Measurements from ENCODE around the gene MDGA2.

The MDGA2 gene

GRCh38 chr14:47039336-47039735 is 636.1 kb downstream of the MDGA2 start:
- Mint-ChIP-seq H3K36me3 (no peaks in the 10 kb centered on the region), H3K4me1 (ENCODE audit: low read depth) (no peaks in the 10 kb centered on the region), H3K27me3 (no peaks in the 10 kb centered on the region), H3K9me3 (ENCODE audit: low read depth) (peaks cover 10% of the 10 kb centered on the region), H3K4me3 (no peak overlapping the region), H3K27ac (no peak overlapping the region)

GRCh38 chr14:47022721-47023120 is 652.7 kb downstream of the MDGA2 start:
- Mint-ChIP-seq H3K4me1 (ENCODE audit: low read depth) (no peaks in the 10 kb centered on the region), H3K27me3 (no peaks in the 10 kb centered on the region), H3K36me3 (no peaks in the 10 kb centered on the region)

GRCh38 chr14:47020500-47020899 is 654.9 kb downstream of the MDGA2 start:
- Mint-ChIP-seq H3K9me3 (ENCODE audit: low read depth) (peaks cover 9% of the 10 kb centered on the region), H3K4me1 (ENCODE audit: low read depth) (no peaks in the 10 kb centered on the region), H3K36me3 (no peaks in the 10 kb centered on the region), H3K4me3 (no peak overlapping the region), H3K27ac (no peak overlapping the region), H3K27me3 (no peaks in the 10 kb centered on the region)

More at GRCh38 chr14:47022721-47023120, 652.7 kb downstream of the MDGA2 start:
- H3K4me3 Mint-ChIP-seq: no peak overlapping the region
- H3K9me3 Mint-ChIP-seq (ENCODE audit: low read depth): peaks cover 11% of the 10 kb centered on the region
- H3K27ac Mint-ChIP-seq: no peak overlapping the region

- no peaks in the 10 kb centered on the region for H3K27me3 Mint-ChIP-seq
- H3K4me1 Mint-ChIP-seq (ENCODE audit: low read depth): no peaks in the 10 kb centered on the region
- no peak overlapping the region for H3K27ac Mint-ChIP-seq
- no peaks in the 10 kb centered on the region for H3K9me3 Mint-ChIP-seq (ENCODE audit: low read depth)
- H3K4me3 Mint-ChIP-seq: no peak overlapping the region
- H3K36me3 Mint-ChIP-seq: no peaks in the 10 kb centered on the region
These were observed 662.7 kb downstream of the MDGA2 start for GRCh38 chr14:47012533-47013280.

DNA sequence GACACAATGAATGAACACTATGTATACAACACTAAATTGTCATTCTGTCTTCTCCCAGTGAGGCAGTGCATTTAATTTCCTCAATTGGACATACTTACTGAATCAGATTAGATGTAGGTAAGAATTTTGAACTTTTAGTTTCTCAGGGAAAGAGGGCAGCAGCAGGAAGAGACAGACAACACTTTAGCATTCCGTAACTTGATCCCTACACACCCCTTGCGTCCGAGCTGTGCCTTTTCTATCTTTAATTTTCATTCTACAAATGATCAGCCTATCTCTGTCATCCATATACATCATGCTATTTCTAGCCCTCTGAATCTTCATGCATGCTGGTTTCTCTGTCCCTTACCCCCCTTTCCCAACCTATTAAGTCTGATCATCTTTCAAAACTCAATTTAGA is 665.8 kb downstream of the MDGA2 start:
- Mint-ChIP-seq H3K27ac (no peak overlapping the region), H3K36me3 (no peaks in the 10 kb centered on the region), H3K4me1 (ENCODE audit: low read depth) (no peaks in the 10 kb centered on the region), H3K4me3 (no peak overlapping the region), H3K27me3 (no peaks in the 10 kb centered on the region), H3K9me3 (ENCODE audit: low read depth) (no peaks in the 10 kb centered on the region)

DNA sequence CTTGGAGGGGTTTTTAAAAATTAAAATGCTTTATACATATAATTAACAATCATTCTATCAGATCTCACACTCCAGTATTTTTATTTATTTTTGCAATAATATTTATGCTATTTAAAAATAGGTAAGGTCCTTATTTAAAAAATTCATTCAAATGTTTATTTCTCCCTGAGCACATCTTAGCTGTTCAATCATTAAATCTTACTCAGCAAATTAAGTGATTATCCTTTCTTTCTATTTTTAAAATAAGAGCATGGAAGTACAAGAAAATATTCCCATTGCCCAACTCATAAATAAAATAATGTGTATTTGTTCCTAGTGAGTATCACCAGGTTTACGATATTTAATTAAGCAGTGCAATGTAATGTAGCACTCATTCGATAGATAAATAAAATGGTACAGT is 666.7 kb downstream of the MDGA2 start:
- no peaks in the 10 kb centered on the region for H3K9me3 Mint-ChIP-seq (ENCODE audit: low read depth)
- no peaks in the 10 kb centered on the region for H3K27me3 Mint-ChIP-seq
- no peaks in the 10 kb centered on the region for H3K4me1 Mint-ChIP-seq (ENCODE audit: low read depth)
- H3K27ac Mint-ChIP-seq: no peak overlapping the region
- H3K4me3 Mint-ChIP-seq: no peak overlapping the region
- H3K36me3 Mint-ChIP-seq: no peaks in the 10 kb centered on the region

DNA sequence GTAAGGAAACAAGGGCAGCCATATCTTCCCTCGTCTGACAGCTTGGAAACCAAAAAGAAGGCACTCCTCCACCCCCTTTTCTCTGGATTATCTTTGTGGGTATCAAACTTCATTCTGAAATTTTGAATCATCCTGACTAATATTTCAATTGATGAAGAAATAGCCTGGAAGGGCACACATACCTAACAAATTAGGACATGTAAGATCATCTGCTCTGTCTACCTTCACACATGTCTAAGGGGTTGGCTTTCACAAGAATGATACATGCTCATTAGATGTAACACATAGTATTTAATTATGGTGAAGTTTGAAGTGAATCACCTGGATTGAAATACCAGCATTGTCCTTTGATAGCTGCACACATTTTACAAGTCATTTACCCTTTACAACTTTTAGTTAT is 675.7 kb downstream of the MDGA2 start:
- no peak overlapping the region for H3K4me3 Mint-ChIP-seq
- H3K4me1 Mint-ChIP-seq (ENCODE audit: low read depth): no peaks in the 10 kb centered on the region
- H3K36me3 Mint-ChIP-seq: no peaks in the 10 kb centered on the region
- H3K27ac Mint-ChIP-seq: no peak overlapping the region
- peaks cover 16% of the 10 kb centered on the region for H3K9me3 Mint-ChIP-seq (ENCODE audit: low read depth)
- H3K27me3 Mint-ChIP-seq: no peaks in the 10 kb centered on the region

GRCh38 chr14:46989566-46989965 is 685.8 kb downstream of the MDGA2 start:
- peaks cover 10% of the 10 kb centered on the region for H3K9me3 Mint-ChIP-seq (ENCODE audit: low read depth)
- H3K4me3 Mint-ChIP-seq: no peak overlapping the region
- H3K36me3 Mint-ChIP-seq: no peaks in the 10 kb centered on the region
- H3K27me3 Mint-ChIP-seq: no peaks in the 10 kb centered on the region
- no peaks in the 10 kb centered on the region for H3K4me1 Mint-ChIP-seq (ENCODE audit: low read depth)
- H3K27ac Mint-ChIP-seq: no peak overlapping the region

GRCh38 chr14:46988312-46988711 is 687.1 kb downstream of the MDGA2 start:
- H3K4me1 Mint-ChIP-seq (ENCODE audit: low read depth): no peaks in the 10 kb centered on the region
- no peaks in the 10 kb centered on the region for H3K27me3 Mint-ChIP-seq

GRCh38 chr14:46985529-46986380 is 689.6 kb downstream of the MDGA2 start:
- Mint-ChIP-seq H3K36me3 (no peaks in the 10 kb centered on the region), H3K4me1 (ENCODE audit: low read depth) (no peaks in the 10 kb centered on the region), H3K4me3 (no peak overlapping the region), H3K9me3 (ENCODE audit: low read depth) (peaks cover 15% of the 10 kb centered on the region), H3K27ac (no peak overlapping the region), H3K27me3 (no peaks in the 10 kb centered on the region)

More at GRCh38 chr14:46988312-46988711, 687.1 kb downstream of the MDGA2 start:
- no peaks in the 10 kb centered on the region for H3K36me3 Mint-ChIP-seq
- no peak overlapping the region for H3K4me3 Mint-ChIP-seq
- H3K27ac Mint-ChIP-seq: no peak overlapping the region
- peaks cover 10% of the 10 kb centered on the region for H3K9me3 Mint-ChIP-seq (ENCODE audit: low read depth)

GRCh38 chr14:46973295-46973694 is 702.1 kb downstream of the MDGA2 start:
- Mint-ChIP-seq H3K9me3 (ENCODE audit: low read depth) (peaks cover 14% of the 10 kb centered on the region), H3K4me3 (no peak overlapping the region), H3K36me3 (no peaks in the 10 kb centered on the region), H3K27me3 (no peaks in the 10 kb centered on the region), H3K27ac (no peak overlapping the region), H3K4me1 (ENCODE audit: low read depth) (no peaks in the 10 kb centered on the region)

GRCh38 chr14:46964378-46964777 is 711.0 kb downstream of the MDGA2 start:
- Mint-ChIP-seq H3K4me3 (no peak overlapping the region), H3K27ac (no peak overlapping the region), H3K36me3 (no peaks in the 10 kb centered on the region), H3K9me3 (ENCODE audit: low read depth) (peaks cover 15% of the 10 kb centered on the region), H3K4me1 (ENCODE audit: low read depth) (no peaks in the 10 kb centered on the region), H3K27me3 (no peaks in the 10 kb centered on the region)

DNA sequence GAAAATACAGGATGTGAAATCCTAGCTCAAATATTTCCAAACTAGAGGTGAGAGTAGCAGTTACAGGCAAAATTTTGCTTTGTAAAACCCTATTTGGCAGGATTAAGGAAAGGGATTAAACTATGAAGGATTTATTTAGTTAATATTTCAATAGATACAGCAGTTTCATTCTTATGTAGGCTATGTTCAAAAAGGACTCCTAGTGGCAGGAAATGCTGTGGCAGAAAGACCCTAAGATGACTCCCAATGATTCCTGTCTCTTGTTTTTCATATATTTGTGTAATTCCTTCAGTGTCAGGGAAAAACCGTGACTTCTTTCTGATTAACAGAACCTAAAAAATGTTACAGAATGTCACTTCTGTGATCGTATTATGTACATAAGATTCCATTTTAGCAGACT is 724.3 kb downstream of the MDGA2 start:
- H3K4me3 Mint-ChIP-seq: no peak overlapping the region
- no peaks in the 10 kb centered on the region for H3K27me3 Mint-ChIP-seq
- H3K27ac Mint-ChIP-seq: no peak overlapping the region
- no peaks in the 10 kb centered on the region for H3K4me1 Mint-ChIP-seq (ENCODE audit: low read depth)
- H3K9me3 Mint-ChIP-seq (ENCODE audit: low read depth): peaks cover 20% of the 10 kb centered on the region
- no peaks in the 10 kb centered on the region for H3K36me3 Mint-ChIP-seq

DNA sequence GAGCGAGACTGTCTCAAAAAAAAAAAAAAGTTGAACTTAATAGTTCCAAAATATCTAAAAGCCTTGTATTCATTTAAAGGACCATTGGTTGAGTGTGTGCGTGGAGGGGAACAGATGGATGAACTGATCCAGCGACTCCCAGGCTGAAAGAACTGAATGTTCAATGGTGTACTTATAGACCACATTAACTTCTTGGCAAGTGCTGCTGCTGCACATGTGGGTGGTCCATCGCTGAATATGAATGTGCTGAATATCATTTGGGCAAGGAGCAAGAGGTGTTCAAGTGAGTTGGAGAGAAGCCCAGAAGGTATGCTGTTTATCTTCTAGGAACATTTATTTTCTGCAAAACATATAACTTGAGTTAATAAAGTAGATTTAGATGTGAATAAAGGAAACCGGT is 734.8 kb downstream of the MDGA2 start:
- Mint-ChIP-seq H3K27ac (no peak overlapping the region), H3K27me3 (no peaks in the 10 kb centered on the region), H3K4me3 (no peak overlapping the region), H3K9me3 (ENCODE audit: low read depth) (peaks cover 15% of the 10 kb centered on the region), H3K4me1 (ENCODE audit: low read depth) (no peaks in the 10 kb centered on the region), H3K36me3 (no peaks in the 10 kb centered on the region)

- no peaks in the 10 kb centered on the region for H3K27me3 Mint-ChIP-seq
- no peaks in the 10 kb centered on the region for H3K4me1 Mint-ChIP-seq (ENCODE audit: low read depth)
- no peaks in the 10 kb centered on the region for H3K36me3 Mint-ChIP-seq
- H3K27ac Mint-ChIP-seq: no peak overlapping the region
- H3K9me3 Mint-ChIP-seq (ENCODE audit: low read depth): peaks cover 8% of the 10 kb centered on the region
- no peak overlapping the region for H3K4me3 Mint-ChIP-seq
These were observed 754.9 kb downstream of the MDGA2 start for GRCh38 chr14:46920542-46920941.

Measured in activated naive CD8-positive, alpha-beta T cell (primary cell).